ENCODE data around the gene REX1BD. TPM values are rescaled to one million over a fixed set of nuclear protein-coding genes. Genes with fewer than 3 reads are reported as not detected.

The REX1BD gene
- total and polyA plus RNA-seq, 2 of the 13 experiments (the other 11 are each of a cell fraction or from before 2014, with no cell fraction given) = 7.5 to 25.4 TPM

- peak; percentile 85; the same call in 1 of the 2 replicates for TF ChIP-seq ZNF580 (CRISPR knock-in tag; IDR thresholded peaks at IDR 0.05; ENCODE audit: borderline replicate concordance, low read depth)
- no peak for TF ChIP-seq HIC2 (CRISPR knock-in tag; IDR thresholded peaks at IDR 0.05; ENCODE audit: low read depth)
- TF ChIP-seq NFE2L2 (IDR thresholded peaks at IDR 0.05; ENCODE audit: low read length) = no peak
- TF ChIP-seq BCLAF1 (IDR thresholded peaks at IDR 0.05) = no peak
- TF ChIP-seq NFYC (CRISPR knock-in tag; IDR thresholded peaks at IDR 0.05) = peak; percentile 64; the same call in 1 of the 2 replicates
- peak; percentile 1; the same call in 1 of the 2 replicates for TF ChIP-seq ZNF232 (CRISPR knock-in tag; IDR thresholded peaks at IDR 0.05; ENCODE audit: borderline replicate concordance)
- peak; percentile 95 for TF ChIP-seq SPEN (CRISPR knock-in tag; IDR thresholded peaks at IDR 0.05; ENCODE audit: low read depth)
- no peak for TF ChIP-seq ATM (IDR thresholded peaks at IDR 0.05; ENCODE audit: borderline replicate concordance)
- TF ChIP-seq FOXA3 (CRISPR knock-in tag; IDR thresholded peaks at IDR 0.05) = peak; percentile 87
- peak; percentile 69 for TF ChIP-seq FOXP4 (CRISPR knock-in tag; IDR thresholded peaks at IDR 0.05)
- TF ChIP-seq MATR3 (CRISPR knock-in tag; IDR thresholded peaks at IDR 0.05) = no peak
- TF ChIP-seq THAP8 (CRISPR knock-in tag; IDR thresholded peaks at IDR 0.05; ENCODE audit: borderline replicate concordance) = no peak
- peak; percentile 74 for TF ChIP-seq ZNF883 (CRISPR knock-in tag; IDR thresholded peaks at IDR 0.05; ENCODE audit: not compliant biosample characterization)
- no peak for TF ChIP-seq ZNF720 (CRISPR knock-in tag; IDR thresholded peaks at IDR 0.05)
- peak; percentile 36; the same call in 1 of the 2 replicates for TF ChIP-seq JDP2 (CRISPR knock-in tag; IDR thresholded peaks at IDR 0.05; ENCODE audit: borderline replicate concordance)
- TF ChIP-seq ELF4 (CRISPR knock-in tag; IDR thresholded peaks at IDR 0.05; ENCODE audit: borderline replicate concordance) = peak; percentile 59; the same call in 1 of the 2 replicates
- TF ChIP-seq ZBTB4 (CRISPR knock-in tag; IDR thresholded peaks at IDR 0.05; ENCODE audit: borderline replicate concordance) = peak; percentile 92; the same call in 1 of the 2 replicates
These were observed 16.8 kb upstream of the REX1BD start, which contains the start of gene UBA52 (continued) for GRCh38 chr19:18571564-18572344.
